HG03159 (cell line): Measurements from ENCODE around the gene SYTL2.

Experiments used
- ATAC-seq: cut with Tn5 transposase; IDR thresholded peaks from one replicate; pipeline ENCODE4 v1.9.1; 2021; ENCODE audit warnings: mild to moderate bottlenecking, moderate library complexity; ENCODE audit not compliant: unreplicated experiment

The SYTL2 gene

GRCh38 chr11:85767246-85767945 is 43.5 kb downstream of the SYTL2 start:
- no peak for ATAC-seq

- ATAC-seq: no peak
Observed at GRCh38 chr11:85766721-85767161, 44.2 kb downstream of the SYTL2 start.

DNA sequence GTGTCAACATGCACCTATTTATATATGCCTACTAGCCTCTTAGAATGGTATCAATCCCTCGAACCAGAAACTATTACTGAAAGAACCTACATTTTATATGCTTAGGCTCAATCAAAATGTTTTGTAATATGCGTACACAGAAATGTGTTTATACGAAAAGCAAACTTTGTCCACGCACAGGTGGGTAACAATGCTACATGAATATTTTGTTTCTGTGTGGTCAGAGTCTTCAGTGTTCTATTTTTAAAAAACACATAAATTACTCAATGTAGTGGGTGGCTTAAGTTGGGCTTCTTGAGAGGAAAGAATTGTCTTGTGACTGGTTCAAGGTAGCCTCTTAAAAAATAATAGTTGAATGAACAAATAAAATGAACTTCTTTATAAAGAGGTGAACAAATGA is 46.1 kb downstream of the SYTL2 start:
- no peak for ATAC-seq

GRCh38 chr11:85762226-85762625 is 48.7 kb downstream of the SYTL2 start:
- ATAC-seq: no peak

GRCh38 chr11:85759915-85760314 is 51.0 kb downstream of the SYTL2 start:
- ATAC-seq: no peak

GRCh38 chr11:85758480-85759039 is 52.4 kb downstream of the SYTL2 start:
- ATAC-seq: no peak

GRCh38 chr11:85758026-85758425 is 52.9 kb downstream of the SYTL2 start:
- no peak for ATAC-seq

- ATAC-seq: no peak
Observed at GRCh38 chr11:85756401-85757200, 54.3 kb downstream of the SYTL2 start.

GRCh38 chr11:85755701-85756100 is 55.2 kb downstream of the SYTL2 start:
- ATAC-seq: no peak

- no peak for ATAC-seq
Observed at GRCh38 chr11:85755285-85755684, 55.7 kb downstream of the SYTL2 start.

- ATAC-seq: no peak
Observed at GRCh38 chr11:85752890-85753581, 57.9 kb downstream of the SYTL2 start.

DNA sequence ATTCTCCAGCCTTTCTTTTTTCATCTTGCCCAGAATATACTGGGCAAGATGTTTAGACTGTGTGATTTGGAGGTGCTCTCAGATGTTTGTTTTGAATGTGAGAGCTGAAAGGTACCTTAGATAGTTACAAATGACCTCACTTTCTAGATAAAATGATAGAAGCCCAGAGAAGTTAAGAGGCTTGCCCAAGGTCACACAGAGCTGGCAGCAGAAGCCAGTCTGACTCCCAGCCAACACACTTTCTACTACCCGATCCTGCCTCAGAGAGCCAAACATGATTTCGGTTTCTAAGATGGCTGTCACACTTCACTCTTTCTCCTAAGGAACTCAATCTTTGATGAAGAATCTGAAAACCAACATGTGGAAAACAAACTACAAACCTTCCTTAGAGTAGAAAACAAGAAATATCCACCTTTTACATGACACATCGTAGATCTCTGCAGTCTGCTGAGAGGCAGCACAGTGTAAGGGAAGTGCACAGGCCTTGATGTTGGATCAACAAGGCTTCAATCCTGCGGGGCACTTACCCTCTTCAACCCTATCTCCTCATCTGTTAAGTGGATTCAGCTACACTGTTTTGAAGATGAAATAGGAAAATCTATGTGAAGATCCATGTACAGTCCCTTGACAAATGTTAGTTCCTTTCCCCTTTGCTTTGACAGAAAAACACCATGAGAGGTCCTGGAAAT is 58.6 kb downstream of the SYTL2 start:
- ATAC-seq: no peak

- no peak for ATAC-seq
Observed at GRCh38 chr11:85751724-85752123, 59.2 kb downstream of the SYTL2 start.

DNA sequence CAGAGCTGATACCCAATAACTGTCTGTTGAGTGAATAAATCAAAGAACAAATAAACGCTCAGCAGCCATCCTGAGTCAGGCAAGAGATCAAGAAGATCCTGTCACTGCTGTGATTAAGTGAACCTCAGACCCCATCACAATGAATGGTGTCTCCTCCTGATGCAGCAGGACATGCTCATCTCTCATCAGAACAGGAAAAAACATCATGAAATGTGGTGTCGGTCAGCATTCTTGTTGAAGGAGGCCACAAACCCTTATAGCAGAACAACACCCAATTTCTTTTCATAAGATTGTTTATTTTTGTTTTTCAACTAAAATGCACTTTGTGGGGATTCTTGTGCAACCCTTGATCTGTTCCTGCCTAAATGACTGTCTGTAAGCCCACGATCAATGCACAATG is 60.3 kb downstream of the SYTL2 start:
- no peak for ATAC-seq

DNA sequence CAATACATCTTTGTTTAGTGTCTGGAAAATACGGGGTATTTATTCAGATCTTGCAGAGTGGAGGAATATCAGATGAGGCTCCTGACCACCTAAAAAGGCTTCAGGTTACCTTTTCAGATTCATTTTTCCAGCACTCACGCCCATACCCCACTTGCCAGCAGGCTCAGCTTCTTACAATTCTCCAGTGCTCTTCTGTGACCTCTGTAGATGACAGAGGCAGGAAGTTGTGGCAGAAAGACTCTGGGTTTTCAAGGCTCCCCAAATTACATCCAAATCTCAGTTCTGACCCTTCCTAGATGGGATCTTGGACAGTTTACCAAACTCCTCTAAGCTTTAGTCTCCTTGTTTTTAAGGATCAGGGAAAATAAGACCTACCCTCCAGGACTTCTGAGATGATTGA is 61.1 kb downstream of the SYTL2 start:
- ATAC-seq: no peak

GRCh38 chr11:85749287-85749834 is 61.6 kb downstream of the SYTL2 start:
- no peak for ATAC-seq

GRCh38 chr11:85748455-85748891 is 62.5 kb downstream of the SYTL2 start:
- no peak for ATAC-seq

GRCh38 chr11:85746670-85747069 is 64.3 kb downstream of the SYTL2 start:
- no peak for ATAC-seq

GRCh38 chr11:85745626-85746025 is 65.3 kb downstream of the SYTL2 start:
- ATAC-seq: no peak

- no peak for ATAC-seq
Observed at GRCh38 chr11:85742873-85743275, 68.1 kb downstream of the SYTL2 start.
